ENCODE results near the gene AXDND1.

DNA sequence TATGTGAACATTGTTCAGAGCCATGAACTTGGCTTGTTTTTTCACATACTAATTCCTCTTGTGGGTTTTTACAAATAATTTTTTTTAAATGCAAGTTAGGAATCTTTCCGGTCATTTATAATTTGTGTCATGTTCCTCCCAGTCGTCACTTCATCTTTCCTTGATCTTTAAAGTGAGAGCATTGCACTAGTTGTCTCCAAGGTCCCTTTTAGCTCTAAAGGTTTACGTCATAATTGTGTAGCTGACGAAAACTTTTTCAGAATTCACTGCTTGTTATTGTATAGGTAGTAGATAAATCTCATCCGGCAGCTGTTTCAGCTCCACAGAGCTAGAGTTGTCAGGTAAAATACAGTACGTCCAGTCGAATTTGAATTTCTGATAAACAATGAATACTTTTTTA is 38.6 kb upstream of the AXDND1 start:
- TF ChIP-seq, protein P1, sequence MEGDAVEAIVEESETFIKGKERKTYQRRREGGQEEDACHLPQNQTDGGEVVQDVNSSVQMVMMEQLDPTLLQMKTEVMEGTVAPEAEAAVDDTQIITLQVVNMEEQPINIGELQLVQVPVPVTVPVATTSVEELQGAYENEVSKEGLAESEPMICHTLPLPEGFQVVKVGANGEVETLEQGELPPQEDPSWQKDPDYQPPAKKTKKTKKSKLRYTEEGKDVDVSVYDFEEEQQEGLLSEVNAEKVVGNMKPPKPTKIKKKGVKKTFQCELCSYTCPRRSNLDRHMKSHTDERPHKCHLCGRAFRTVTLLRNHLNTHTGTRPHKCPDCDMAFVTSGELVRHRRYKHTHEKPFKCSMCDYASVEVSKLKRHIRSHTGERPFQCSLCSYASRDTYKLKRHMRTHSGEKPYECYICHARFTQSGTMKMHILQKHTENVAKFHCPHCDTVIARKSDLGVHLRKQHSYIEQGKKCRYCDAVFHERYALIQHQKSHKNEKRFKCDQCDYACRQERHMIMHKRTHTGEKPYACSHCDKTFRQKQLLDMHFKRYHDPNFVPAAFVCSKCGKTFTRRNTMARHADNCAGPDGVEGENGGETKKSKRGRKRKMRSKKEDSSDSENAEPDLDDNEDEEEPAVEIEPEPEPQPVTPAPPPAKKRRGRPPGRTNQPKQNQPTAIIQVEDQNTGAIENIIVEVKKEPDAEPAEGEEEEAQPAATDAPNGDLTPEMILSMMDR (IDR thresholded peaks at IDR 0.05; ENCODE audit: insufficient read depth, low read length), result no peak
- TF ChIP-seq POLR2AphosphoS5 (IDR thresholded peaks at IDR 0.05; ENCODE audit: low read depth) (no peak), GABPA (IDR thresholded peaks at IDR 0.05; ENCODE audit: low read depth) (no peak), SPI1 (IDR thresholded peaks at IDR 0.05; ENCODE audit: borderline replicate concordance, low read depth) (no peak)
- TF ChIP-seq, protein P2, sequence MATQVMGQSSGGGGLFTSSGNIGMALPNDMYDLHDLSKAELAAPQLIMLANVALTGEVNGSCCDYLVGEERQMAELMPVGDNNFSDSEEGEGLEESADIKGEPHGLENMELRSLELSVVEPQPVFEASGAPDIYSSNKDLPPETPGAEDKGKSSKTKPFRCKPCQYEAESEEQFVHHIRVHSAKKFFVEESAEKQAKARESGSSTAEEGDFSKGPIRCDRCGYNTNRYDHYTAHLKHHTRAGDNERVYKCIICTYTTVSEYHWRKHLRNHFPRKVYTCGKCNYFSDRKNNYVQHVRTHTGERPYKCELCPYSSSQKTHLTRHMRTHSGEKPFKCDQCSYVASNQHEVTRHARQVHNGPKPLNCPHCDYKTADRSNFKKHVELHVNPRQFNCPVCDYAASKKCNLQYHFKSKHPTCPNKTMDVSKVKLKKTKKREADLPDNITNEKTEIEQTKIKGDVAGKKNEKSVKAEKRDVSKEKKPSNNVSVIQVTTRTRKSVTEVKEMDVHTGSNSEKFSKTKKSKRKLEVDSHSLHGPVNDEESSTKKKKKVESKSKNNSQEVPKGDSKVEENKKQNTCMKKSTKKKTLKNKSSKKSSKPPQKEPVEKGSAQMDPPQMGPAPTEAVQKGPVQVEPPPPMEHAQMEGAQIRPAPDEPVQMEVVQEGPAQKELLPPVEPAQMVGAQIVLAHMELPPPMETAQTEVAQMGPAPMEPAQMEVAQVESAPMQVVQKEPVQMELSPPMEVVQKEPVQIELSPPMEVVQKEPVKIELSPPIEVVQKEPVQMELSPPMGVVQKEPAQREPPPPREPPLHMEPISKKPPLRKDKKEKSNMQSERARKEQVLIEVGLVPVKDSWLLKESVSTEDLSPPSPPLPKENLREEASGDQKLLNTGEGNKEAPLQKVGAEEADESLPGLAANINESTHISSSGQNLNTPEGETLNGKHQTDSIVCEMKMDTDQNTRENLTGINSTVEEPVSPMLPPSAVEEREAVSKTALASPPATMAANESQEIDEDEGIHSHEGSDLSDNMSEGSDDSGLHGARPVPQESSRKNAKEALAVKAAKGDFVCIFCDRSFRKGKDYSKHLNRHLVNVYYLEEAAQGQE (IDR thresholded peaks at IDR 0.05; ENCODE audit: insufficient replicate concordance, low read depth), result no peak

Measured in HL-60 (cell line).